Effector CD4-positive, alpha-beta T cell (primary cell): ENCODE data around the gene CDC73.

Source experiments
- DNase-seq: peaks from one replicate; pipeline ENCODE4 v3.0.0-alpha.2; 2020
- total RNA-seq: gene quantifications from one replicate; lab custom pipeline; 2026; lab: John Stamatoyannopoulos, UW

CDC73 gene
- 119 reads per million, percentile 85 among the genes with 10 or more reads in this experiment for total RNA-seq

- DNase-seq: peak; percentile 98
Observed at GRCh38 chr1:193121616-193122593, at the start of gene CDC73. Gene CDC73, plus strand, starts transcription at chr1:193122031. Its CDS starts 170 bp downstream, at chr1:193122201.

- no peak for DNase-seq
Observed at GRCh38 chr1:193077991-193078390, 43.8 kb upstream of the CDC73 start.

- no peak for DNase-seq
Observed at GRCh38 chr1:193079187-193079586, 42.6 kb upstream of the CDC73 start.

- DNase-seq: no peak
Observed at GRCh38 chr1:193083365-193084088, 38.3 kb upstream of the CDC73 start.

GRCh38 chr1:193085263-193085662 lies 36.6 kb upstream of the CDC73 start:
- DNase-seq: no peak

- no peak for DNase-seq
Observed at GRCh38 chr1:193086342-193086741, 35.5 kb upstream of the CDC73 start.

- no peak for DNase-seq
Observed at GRCh38 chr1:193087893-193088292, 33.9 kb upstream of the CDC73 start.

GRCh38 chr1:193090865-193091264 lies 31.0 kb upstream of the CDC73 start:
- no peak for DNase-seq

GRCh38 chr1:193094112-193094511 lies 27.7 kb upstream of the CDC73 start:
- DNase-seq: no peak

GRCh38 chr1:193102662-193103061 lies 19.2 kb upstream of the CDC73 start:
- DNase-seq: no peak

GRCh38 chr1:193103759-193104501 lies 17.9 kb upstream of the CDC73 start:
- DNase-seq: no peak

- DNase-seq: no peak
Observed at GRCh38 chr1:193104502-193104906, 17.3 kb upstream of the CDC73 start.

GRCh38 chr1:193104907-193105820 lies 16.7 kb upstream of the CDC73 start, which contains the start of gene GLRX2:
Gene GLRX2, minus strand, starts transcription at chr1:193105414. Its CDS starts 32 bp downstream, at chr1:193105382.
- DNase-seq: peak; percentile 60

- no peak for DNase-seq
Observed at GRCh38 chr1:193105821-193106177, 16.0 kb upstream of the CDC73 start.

- no peak for DNase-seq
Observed at GRCh38 chr1:193108471-193108870, 13.4 kb upstream of the CDC73 start.

- DNase-seq: no peak
Observed at GRCh38 chr1:193109619-193110018, 12.2 kb upstream of the CDC73 start.

- no peak for DNase-seq
Observed at GRCh38 chr1:193110246-193110645, 11.6 kb upstream of the CDC73 start.

GRCh38 chr1:193110864-193111263 lies 11.0 kb upstream of the CDC73 start:
- no peak for DNase-seq

- no peak for DNase-seq
Observed at GRCh38 chr1:193111641-193112090, 10.2 kb upstream of the CDC73 start.

GRCh38 chr1:193113258-193113991 lies 8.4 kb upstream of the CDC73 start:
- no peak for DNase-seq

GRCh38 chr1:193113992-193114332 lies 7.9 kb upstream of the CDC73 start:
- no peak for DNase-seq
